ENCODE data around the gene ORM2.
"Not testable (repeated sequence)": the region's sequence is repeated elsewhere in the genome, so short reads cannot be mapped to it uniquely, and the experiment has no call there.

Gene ORM2

DNA sequence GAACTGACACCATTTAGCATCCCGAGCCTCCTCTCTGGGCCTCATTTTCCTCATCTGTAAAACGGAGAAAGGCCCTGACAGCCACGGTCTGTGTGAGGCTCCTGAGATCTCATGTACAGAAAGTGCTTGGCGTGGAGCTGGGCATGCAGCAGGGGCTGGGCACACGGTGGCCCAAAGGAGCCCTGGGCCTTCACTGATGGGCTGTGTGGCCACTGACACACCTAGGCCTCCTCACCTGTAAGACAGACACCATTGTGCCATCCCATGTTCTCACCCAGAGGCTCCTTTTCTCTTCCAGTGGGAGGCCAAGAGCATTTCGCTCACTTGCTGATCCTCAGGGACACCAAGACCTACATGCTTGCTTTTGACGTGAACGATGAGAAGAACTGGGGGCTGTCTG lies 5.2 kb upstream of the ORM2 start:
- no peak for DNase-seq (ENCODE audit: low read depth)
- no peak for TF ChIP-seq CTCF (conservative IDR thresholded peaks at IDR 0.05; ENCODE audit: low read depth, low read length)

DNA sequence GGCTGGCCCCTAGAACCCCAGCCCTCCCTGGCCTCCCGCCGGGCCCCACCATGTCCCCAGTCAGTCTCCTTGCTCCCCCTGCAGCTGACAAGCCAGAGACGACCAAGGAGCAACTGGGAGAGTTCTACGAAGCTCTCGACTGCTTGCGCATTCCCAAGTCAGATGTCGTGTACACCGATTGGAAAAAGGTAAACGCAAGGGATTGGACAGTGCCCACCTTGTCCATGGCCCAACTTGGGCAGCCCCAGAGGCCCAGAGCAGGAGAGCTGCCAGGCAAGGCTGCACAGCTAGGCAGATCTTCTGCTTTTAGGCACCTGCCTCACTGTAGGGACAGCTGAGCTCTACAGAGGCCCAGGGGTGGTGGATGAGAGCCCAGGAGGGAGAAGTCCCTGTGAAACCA lies 4.7 kb upstream of the ORM2 start:
- not testable (repeated sequence) for H3K4me3 ChIP-seq (ENCODE audit: low read depth, low read length); DNase-seq (ENCODE audit: low read depth)

More for the DNA sequence above, 5.2 kb upstream of the ORM2 start:
- H3K4me3 ChIP-seq (ENCODE audit: low read depth, low read length): no peak overlapping the region

DNA sequence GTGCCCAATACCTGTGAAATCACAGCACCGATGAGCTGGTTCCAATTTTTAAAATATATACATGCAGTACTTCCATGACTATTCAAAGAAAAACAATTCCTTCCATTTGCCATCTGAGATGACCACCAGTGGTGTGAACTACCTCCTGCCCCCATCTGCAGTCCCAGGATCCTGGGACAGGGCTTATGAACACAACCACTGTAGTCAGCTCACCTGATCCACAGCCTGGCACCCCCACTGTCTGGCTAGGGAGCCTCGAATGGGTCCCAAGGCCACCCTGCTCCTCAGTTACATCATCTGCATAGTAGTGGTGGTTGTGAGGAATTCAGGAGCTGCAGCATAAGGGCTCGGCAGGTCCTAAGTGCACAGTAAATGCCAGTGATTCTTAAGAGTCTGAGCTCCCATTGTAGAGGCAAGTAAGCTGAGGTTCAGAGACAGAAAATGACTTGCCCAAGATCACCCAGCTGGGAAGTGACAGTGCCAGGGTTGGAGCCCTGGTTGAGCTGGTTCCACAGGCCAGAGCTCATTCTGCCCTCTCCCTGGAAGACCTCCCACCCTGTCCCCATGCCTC lies 3.9 kb upstream of the ORM2 start:
- peak; percentile 21 for DNase-seq (ENCODE audit: low read depth)
- not testable (repeated sequence) for H3K4me3 ChIP-seq (ENCODE audit: low read depth, low read length)

DNA sequence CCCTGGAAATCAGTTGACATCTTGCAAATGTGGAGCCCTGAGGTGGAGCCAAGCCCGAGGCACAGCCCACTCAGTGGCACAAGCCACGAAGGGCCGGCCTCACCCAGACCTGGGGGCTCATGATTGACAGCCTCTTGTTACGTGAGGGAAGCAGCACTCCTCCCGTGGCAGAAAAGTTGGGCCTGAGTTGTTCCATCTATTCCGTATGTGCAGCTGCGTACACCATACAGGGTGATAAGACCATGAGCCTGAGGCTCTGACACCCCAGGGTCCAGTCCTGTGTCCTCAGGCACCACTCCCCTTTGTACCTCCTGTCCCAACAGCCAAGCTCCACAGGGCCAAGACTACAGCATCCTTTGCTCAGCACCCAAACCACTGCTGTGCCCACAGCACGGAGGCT lies 1.9 kb upstream of the ORM2 start:
- no peak for TF ChIP-seq CTCF (conservative IDR thresholded peaks at IDR 0.05; ENCODE audit: low read depth, low read length)
- DNase-seq (ENCODE audit: low read depth): no peak
- H3K4me3 ChIP-seq (ENCODE audit: low read depth, low read length): no peak overlapping the region

GRCh38 chr9:114328357-114328820 lies 1.3 kb upstream of the ORM2 start:
- DNase-seq (ENCODE audit: low read depth); H3K4me3 ChIP-seq (ENCODE audit: low read depth, low read length): not testable (repeated sequence)

DNA sequence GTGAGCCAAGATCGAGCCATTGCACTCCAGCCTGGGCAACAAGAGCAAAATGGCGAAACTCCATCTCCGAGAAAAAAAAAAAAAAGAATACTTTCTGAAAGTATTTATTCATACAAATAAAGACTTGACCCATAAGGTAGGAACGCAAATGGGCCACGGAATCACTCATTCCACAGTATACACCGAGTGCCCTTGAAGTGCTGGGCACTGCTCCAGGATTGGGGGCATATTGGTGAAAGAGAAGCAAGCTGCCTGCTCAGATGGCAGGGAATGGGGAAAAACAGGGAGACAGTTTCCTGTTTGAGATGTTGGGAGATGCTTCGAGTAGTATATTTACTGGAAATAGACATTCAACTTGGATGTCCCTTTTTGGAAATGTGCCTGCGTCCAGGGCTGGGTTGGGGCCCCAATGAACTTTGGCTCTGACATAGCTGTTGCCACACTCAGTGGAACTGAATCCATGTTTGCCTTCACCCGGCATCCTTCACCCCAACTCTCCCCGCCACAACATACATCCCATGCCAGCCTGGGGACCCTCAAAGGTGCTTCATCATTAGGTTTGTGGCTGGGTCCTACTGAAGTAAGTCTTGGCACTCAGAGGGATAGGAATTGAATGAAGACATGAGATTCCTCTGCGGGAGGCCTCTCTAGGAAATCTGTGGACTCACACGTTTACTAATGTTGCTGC lies 588 bp upstream of the ORM2 start:
- not testable (repeated sequence) for H3K4me3 ChIP-seq (ENCODE audit: low read depth, low read length); DNase-seq (ENCODE audit: low read depth)

DNA sequence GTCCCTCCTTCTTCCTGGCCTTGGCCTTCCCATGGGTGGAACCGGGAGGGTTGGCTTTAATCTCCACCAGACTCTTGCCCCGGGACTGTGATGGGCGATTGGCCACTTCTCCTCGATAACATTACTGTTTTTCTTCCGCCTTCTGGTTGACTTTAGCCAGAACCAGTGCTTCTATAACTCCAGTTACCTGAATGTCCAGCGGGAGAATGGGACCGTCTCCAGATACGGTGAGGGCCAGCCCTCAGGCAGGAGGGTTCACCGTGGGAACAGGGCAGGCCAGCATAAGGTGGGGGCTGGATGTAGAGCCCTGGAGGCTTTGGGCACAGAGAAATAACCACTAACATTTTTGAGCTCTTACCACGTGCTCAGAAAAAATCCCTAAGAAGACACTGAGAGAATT lies 967 bp downstream of the ORM2 start:
- no peak overlapping the region for H3K4me3 ChIP-seq (ENCODE audit: low read depth, low read length)
- DNase-seq (ENCODE audit: low read depth): no peak
- no peak for TF ChIP-seq CTCF (conservative IDR thresholded peaks at IDR 0.05; ENCODE audit: low read depth, low read length)

DNA sequence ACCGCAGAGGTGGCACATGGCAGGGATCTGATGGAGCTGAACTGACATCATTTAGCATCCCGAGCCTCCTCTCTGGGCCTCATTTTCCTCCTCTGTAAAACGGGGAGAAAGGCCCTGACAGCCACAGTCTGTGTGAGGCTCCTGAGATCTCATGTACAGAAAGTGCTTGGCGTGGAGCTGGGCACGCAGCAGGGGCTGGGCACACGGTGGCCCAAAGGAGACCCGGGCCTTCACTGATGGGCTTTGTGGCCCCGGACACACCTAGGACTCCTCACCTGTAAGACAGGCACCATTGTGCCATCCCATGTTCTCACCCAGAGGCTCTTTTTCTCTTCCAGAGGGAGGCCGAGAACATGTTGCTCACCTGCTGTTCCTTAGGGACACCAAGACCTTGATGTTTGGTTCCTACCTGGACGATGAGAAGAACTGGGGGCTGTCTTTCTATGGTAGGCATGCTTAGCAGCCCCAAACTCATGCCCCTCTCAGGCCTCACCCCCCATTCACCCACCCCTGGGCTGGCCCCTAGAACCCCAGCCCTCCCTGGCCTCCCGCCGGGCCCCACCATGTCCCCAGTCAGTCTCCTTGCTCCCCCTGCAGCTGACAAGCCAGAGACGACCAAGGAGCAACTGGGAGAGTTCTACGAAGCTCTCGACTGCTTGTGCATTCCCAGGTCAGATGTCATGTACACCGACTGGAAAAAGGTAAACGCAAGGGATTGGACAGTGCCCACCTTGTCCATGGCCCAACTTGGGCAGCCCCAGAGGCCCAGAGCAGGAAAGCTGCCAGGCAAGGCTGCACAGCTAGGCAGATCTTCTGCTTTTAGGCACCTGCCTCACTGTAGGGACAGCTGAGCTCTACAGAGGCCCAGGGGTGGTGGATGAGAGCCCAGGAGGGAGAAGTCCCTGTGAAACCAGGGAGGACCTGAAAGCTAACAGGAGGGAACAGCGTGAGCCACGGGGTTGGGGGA lies 1.8 kb downstream of the ORM2 start:
- H3K4me3 ChIP-seq (ENCODE audit: low read depth, low read length); DNase-seq (ENCODE audit: low read depth): not testable (repeated sequence)

DNA sequence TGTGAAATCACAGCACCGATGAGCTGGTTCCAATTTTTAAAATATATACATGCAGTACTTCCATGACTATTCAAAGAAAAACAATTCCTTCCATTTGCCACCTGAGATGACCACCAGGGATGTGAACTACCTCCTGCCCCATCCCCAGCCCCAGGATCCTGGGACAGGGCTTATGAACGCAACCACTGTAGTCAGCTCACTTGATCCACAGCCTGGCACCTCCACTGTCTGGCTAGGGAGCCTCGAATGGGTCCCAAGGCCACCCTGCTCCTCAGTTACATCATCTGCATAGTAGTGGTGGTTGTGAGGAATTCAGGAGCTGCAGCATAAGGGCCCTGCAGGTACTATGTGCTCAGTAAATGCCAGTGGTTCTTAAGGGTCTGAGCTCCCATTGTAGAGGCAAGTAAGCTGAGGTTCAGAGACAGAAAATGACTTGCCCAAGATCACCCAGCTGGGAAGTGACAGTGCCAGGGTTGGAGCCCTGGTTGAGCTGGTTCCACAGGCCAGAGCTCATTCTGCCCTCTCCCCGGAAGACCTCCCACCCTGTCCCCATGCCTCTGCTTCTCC lies 2.9 kb downstream of the ORM2 start:
- DNase-seq (ENCODE audit: low read depth): not testable (repeated sequence)

GRCh38 chr9:114333718-114334117 lies 4.0 kb downstream of the ORM2 start:
- not testable (repeated sequence) for H3K4me3 ChIP-seq (ENCODE audit: low read depth, low read length); DNase-seq (ENCODE audit: low read depth)

More for the DNA sequence above, 2.9 kb downstream of the ORM2 start:
- not testable (repeated sequence) for H3K4me3 ChIP-seq (ENCODE audit: low read depth, low read length)

Data from choroid plexus epithelial cell (primary cell).